ENCODE measurements around the gene PPP1R27. TPM values are rescaled to one million over a fixed set of nuclear protein-coding genes. Genes with fewer than 3 reads are reported as not detected.
"Not testable (repeated sequence)": the region's sequence is repeated elsewhere in the genome, so short reads cannot be mapped to it uniquely, and the experiment has no call there.

Gene PPP1R27
- total RNA-seq, 4 donors from 2014 or later, result 2.6 TPM; not detected in 3

GRCh38 chr17:81840826-81841778 is 6.3 kb upstream of the PPP1R27 start:
- Histone ChIP-seq H3K4me1 (peaks cover 0 to 10% (median 0%) of the 10 kb centered on the region in 4 donors), H3K27ac (peak overlapping the region in 1 of 4 donors; percentile 36), H3K27me3 (no peaks in the 10 kb centered on the region), H3K4me3 (no peak overlapping the region), H3K9me3 (no peaks in the 10 kb centered on the region), H3K36me3 (peaks cover 5 to 53% (median 28%) of the 10 kb centered on the region in 3 donors)
- TF ChIP-seq EP300 (IDR thresholded peaks at IDR 0.05) (no peak), POLR2A (IDR thresholded peaks at IDR 0.05) (no peak)
- DNase-seq (ENCODE audit: low spot score in 2 of 2), result no peak
- WGBS, 2 donors, result 72 to 73% methylated on average over 26 to 28 of the region's 40 CpGs

- peaks cover 2 to 43% (median 19%) of the 10 kb centered on the region in 3 donors for H3K36me3 ChIP-seq
- H3K4me3 ChIP-seq; H3K4me1 ChIP-seq; H3K9me3 ChIP-seq; DNase-seq (ENCODE audit: low spot score in 2 of 2); H3K27ac ChIP-seq; H3K27me3 ChIP-seq: not testable (repeated sequence)
- 90 to 91% methylated on average over 5 of the region's 5 CpGs for WGBS, 2 donors
Measured at GRCh38 chr17:81840059-81840458, 5.2 kb upstream of the PPP1R27 start.

- Histone ChIP-seq H3K27ac (no peak overlapping the region), H3K36me3 (peaks cover 0 to 35% (median 13%) of the 10 kb centered on the region in 3 donors), H3K4me3 (no peak overlapping the region), H3K27me3 (no peaks in the 10 kb centered on the region), H3K4me1 (peaks cover 0 to 14% (median 0%) of the 10 kb centered on the region in 4 donors), H3K9me3 (no peaks in the 10 kb centered on the region)
- DNase-seq (ENCODE audit: low spot score in 2 of 2), result no peak
- WGBS, 2 donors, result 78 to 81% methylated on average over 15 of the region's 15 CpGs
- TF ChIP-seq EP300 (IDR thresholded peaks at IDR 0.05), result no peak
- no peak for TF ChIP-seq POLR2A (IDR thresholded peaks at IDR 0.05)
- TF ChIP-seq, protein P1, sequence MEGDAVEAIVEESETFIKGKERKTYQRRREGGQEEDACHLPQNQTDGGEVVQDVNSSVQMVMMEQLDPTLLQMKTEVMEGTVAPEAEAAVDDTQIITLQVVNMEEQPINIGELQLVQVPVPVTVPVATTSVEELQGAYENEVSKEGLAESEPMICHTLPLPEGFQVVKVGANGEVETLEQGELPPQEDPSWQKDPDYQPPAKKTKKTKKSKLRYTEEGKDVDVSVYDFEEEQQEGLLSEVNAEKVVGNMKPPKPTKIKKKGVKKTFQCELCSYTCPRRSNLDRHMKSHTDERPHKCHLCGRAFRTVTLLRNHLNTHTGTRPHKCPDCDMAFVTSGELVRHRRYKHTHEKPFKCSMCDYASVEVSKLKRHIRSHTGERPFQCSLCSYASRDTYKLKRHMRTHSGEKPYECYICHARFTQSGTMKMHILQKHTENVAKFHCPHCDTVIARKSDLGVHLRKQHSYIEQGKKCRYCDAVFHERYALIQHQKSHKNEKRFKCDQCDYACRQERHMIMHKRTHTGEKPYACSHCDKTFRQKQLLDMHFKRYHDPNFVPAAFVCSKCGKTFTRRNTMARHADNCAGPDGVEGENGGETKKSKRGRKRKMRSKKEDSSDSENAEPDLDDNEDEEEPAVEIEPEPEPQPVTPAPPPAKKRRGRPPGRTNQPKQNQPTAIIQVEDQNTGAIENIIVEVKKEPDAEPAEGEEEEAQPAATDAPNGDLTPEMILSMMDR (IDR thresholded peaks at IDR 0.05), result no peak
Measured at GRCh38 chr17:81839301-81839700, 4.5 kb upstream of the PPP1R27 start.

GRCh38 chr17:81838753-81839255 is 4.0 kb upstream of the PPP1R27 start:
- Histone ChIP-seq H3K4me3 (no peak overlapping the region), H3K36me3 (peaks cover 0 to 30% (median 10%) of the 10 kb centered on the region in 3 donors), H3K4me1 (peaks cover 0 to 19% (median 4%) of the 10 kb centered on the region in 4 donors), H3K27ac (no peak overlapping the region), H3K9me3 (no peaks in the 10 kb centered on the region), H3K27me3 (no peaks in the 10 kb centered on the region)
- TF ChIP-seq, protein P1 (IDR thresholded peaks at IDR 0.05), result no peak
- TF ChIP-seq POLR2A (IDR thresholded peaks at IDR 0.05), result no peak
- TF ChIP-seq EP300 (IDR thresholded peaks at IDR 0.05), result no peak
- WGBS, 2 donors, result 51 to 52% methylated on average over 15 to 16 of the region's 17 CpGs
- DNase-seq (ENCODE audit: low spot score in 2 of 2), result no peak

GRCh38 chr17:81837641-81838040 is 2.8 kb upstream of the PPP1R27 start:
- DNase-seq (ENCODE audit: low spot score in 2 of 2), result no peak
- Histone ChIP-seq H3K27ac (no peak overlapping the region), H3K27me3 (no peaks in the 10 kb centered on the region), H3K36me3 (peaks cover 0 to 19% (median 0%) of the 10 kb centered on the region in 3 donors), H3K9me3 (no peaks in the 10 kb centered on the region), H3K4me3 (no peak overlapping the region), H3K4me1 (peaks cover 0 to 16% (median 8%) of the 10 kb centered on the region in 4 donors)
- 66 to 72% methylated on average over 9 of the region's 9 CpGs for WGBS, 2 donors
- TF ChIP-seq, protein P1 (IDR thresholded peaks at IDR 0.05), result no peak
- TF ChIP-seq POLR2A (IDR thresholded peaks at IDR 0.05), result no peak
- no peak for TF ChIP-seq EP300 (IDR thresholded peaks at IDR 0.05)

Data from tibial nerve (tissue), 4 donors.